Nephron (organoid): ENCODE results near the gene TMEM209.
A peak's percentile ranks its signal among the peaks of the same experiment; 100 is the strongest.
"Not testable (repeated sequence)": the region's sequence is repeated elsewhere in the genome, so short reads cannot be mapped to it uniquely, and the experiment has no call there.

Experiments
- H3K27ac Mint-ChIP-seq, 3 experiments: 2 replicates each; pipeline ENCODE4 v1.8.0; 2020; ENCODE audit warnings: mixed read lengths in 3 of 3, mild to moderate bottlenecking in 2 of 3, moderate library complexity in 1 of 3
- H3K27me3 Mint-ChIP-seq: 2 replicates; pipeline ENCODE4 v1.8.0; 2021; ENCODE audit warnings: low read depth, mild to moderate bottlenecking, moderate library complexity, mixed read lengths
- H3K36me3 Mint-ChIP-seq: 2 replicates; pipeline ENCODE4 v1.8.0; 2020; ENCODE audit warnings: low read depth, mixed read lengths
- H3K4me1 Mint-ChIP-seq: 2 replicates; pipeline ENCODE4 v1.8.0; 2020; ENCODE audit warnings: mixed read lengths
- H3K4me3 Mint-ChIP-seq, 3 experiments: 2 replicates each; pipeline ENCODE4 v1.8.0; 2020; ENCODE audit warnings: mild to moderate bottlenecking in 3 of 3, mixed read lengths in 3 of 3, moderate library complexity in 2 of 3
- H3K9me3 Mint-ChIP-seq: 2 replicates; pipeline ENCODE4 v1.8.0; 2020; ENCODE audit warnings: mixed read lengths
- TF ChIP-seq, protein P1 (sequence below), 3 experiments: fragments of 200-600 bp; sonication (generic); IDR thresholded peaks; one replicate each; pipeline ENCODE4 v1.5.0; 2021; ENCODE audit warnings: antibody characterized with exemption in 3 of 3; ENCODE audit not compliant: unreplicated experiment in 3 of 3

The TMEM209 gene

DNA sequence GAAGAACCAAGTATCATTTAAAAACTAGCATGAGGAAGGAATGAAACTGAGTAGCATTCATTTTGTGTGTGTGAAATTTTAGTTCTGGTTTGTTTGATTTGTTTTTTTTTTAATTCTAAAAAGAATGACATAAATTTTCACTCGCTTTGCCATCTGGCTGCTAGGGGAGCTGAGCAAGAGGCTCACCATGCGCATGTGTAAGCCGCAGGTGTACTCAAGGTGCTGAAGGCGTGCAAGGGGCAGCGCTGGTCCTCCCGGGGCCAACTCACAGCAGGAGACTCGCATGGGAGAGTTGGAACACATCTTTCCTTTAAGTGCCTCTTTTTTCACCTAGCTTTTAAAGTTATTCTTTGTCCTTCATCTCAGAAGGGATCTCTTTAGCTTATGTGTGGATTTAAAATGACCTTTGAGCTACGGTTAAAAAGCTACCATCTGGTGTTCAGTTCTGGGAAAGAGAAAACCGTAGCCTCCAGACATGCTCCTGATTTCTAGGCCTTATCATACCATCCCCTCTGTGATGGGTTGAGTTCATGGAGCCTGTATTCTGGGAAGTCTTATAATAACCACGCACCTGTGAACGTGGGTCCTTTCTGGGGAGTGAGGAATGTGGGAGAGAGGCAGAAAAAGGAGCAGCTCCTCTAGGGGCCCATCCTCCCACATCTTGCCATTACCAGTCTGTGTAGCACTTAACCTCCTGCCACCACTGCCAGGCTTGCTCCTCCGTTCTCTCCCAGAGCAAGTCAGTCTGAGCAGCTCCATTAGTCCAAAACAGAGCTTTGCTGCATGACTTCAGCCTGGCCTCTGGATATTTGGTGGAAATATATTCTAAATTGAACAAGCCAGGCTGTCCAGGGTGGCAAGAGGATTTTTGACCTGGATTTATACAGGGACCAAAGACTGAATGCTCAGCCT is 73.0 kb downstream of the TMEM209 start:
- Mint-ChIP-seq H3K4me3 (no peak overlapping the region), H3K9me3 (no peaks in the 10 kb centered on the region), H3K36me3 (peaks cover 81% of the 10 kb centered on the region), H3K27ac (peak overlapping the region; percentile 8 to 87 (median 26)), H3K4me1 (peaks cover 50% of the 10 kb centered on the region), H3K27me3 (no peaks in the 10 kb centered on the region)
- TF ChIP-seq, protein P1, sequence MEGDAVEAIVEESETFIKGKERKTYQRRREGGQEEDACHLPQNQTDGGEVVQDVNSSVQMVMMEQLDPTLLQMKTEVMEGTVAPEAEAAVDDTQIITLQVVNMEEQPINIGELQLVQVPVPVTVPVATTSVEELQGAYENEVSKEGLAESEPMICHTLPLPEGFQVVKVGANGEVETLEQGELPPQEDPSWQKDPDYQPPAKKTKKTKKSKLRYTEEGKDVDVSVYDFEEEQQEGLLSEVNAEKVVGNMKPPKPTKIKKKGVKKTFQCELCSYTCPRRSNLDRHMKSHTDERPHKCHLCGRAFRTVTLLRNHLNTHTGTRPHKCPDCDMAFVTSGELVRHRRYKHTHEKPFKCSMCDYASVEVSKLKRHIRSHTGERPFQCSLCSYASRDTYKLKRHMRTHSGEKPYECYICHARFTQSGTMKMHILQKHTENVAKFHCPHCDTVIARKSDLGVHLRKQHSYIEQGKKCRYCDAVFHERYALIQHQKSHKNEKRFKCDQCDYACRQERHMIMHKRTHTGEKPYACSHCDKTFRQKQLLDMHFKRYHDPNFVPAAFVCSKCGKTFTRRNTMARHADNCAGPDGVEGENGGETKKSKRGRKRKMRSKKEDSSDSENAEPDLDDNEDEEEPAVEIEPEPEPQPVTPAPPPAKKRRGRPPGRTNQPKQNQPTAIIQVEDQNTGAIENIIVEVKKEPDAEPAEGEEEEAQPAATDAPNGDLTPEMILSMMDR (IDR thresholded peaks at IDR 0.05; ENCODE audit: unreplicated experiment in 3 of 3), result no peak

DNA sequence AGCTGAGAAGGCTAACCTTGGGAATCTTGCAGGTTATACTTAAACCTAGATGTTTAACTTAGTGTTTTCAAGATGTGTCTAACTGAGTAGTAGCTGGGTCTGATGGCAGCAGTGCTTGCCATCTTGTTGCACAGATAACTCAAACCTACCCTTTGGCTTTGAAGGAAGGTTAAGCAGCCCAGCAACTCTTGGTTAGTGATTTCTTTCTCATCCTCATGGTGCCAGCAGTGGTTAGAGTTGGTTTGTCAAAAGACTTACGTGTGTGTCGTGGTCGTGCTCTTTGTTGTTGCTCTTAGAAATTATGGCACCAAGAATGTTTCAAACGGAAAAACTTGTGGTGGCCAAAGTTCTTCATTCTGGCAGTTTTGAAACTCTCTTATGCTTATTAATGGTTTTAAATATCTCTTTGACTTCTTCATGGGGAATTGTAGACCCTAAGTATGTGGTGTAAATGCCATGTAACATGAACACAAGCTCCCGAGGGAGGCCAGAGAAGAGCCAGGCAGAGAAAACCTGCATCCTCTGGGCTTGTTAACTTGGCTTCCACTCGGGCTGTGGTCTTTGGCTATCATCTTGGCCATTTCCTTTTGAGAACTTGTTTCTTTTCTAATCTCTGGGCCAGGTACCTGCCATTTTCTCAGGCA is 73.9 kb downstream of the TMEM209 start:
- TF ChIP-seq, protein P1 (IDR thresholded peaks at IDR 0.05; ENCODE audit: unreplicated experiment in 3 of 3), result no peak
- Mint-ChIP-seq H3K36me3 (peaks cover 80% of the 10 kb centered on the region), H3K27me3 (no peaks in the 10 kb centered on the region), H3K9me3 (no peaks in the 10 kb centered on the region), H3K27ac (peak overlapping the region; percentile 8 to 87 (median 26)), H3K4me3 (no peak overlapping the region), H3K4me1 (peaks cover 56% of the 10 kb centered on the region)

DNA sequence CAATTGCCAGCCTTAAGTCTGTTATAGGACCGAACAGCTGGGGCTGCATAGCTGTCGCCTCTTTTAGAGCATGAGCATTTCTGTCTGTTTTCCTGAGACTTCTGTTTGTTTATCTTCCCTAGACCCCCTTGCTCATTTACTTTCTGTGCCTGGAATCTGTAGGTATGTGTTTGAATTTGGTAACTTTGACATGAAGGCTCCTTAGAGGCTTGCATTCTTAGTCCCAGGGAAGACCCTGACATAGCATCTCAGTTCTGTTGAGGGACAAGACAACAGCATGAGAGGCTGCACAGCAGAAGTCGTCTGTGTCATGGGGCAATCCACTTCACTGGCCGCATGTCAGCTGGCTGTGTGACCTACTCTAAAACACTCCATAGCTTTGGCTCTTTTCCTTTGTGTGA is 76.2 kb downstream of the TMEM209 start:
- peak overlapping the region; percentile 76 to 96 (median 93) for H3K27ac Mint-ChIP-seq
- peaks cover 56% of the 10 kb centered on the region for H3K4me1 Mint-ChIP-seq
- peaks cover 76% of the 10 kb centered on the region for H3K36me3 Mint-ChIP-seq
- H3K4me3 Mint-ChIP-seq, result peak overlapping the region in 1 of 3 experiments; percentile 8
- no peaks in the 10 kb centered on the region for H3K9me3 Mint-ChIP-seq
- H3K27me3 Mint-ChIP-seq, result no peaks in the 10 kb centered on the region
- TF ChIP-seq, protein P1 (IDR thresholded peaks at IDR 0.05; ENCODE audit: unreplicated experiment in 3 of 3), result no peak

DNA sequence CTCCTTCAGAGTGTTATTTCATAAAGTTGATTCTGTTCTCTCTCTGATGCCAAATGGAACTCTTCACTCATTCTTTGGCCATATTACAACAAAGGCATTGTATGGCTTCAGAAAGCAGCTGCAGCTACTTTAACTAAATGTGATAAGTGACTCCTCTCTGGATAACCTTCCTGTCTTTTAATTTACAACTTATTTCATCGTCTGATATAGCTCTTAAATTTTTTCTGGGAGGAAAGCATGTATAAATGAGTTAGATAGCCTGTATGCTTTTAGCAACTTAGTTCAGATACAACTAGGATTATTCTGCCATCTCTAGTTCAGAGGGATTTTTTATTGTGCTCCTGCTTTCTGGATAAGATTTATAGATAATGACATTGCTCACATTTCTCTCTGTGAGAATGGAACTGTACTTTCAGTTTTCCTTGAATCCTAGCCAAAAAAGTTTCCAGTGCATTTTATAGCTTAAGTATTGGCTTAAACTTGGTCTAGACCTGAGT is 77.3 kb downstream of the TMEM209 start:
- Mint-ChIP-seq H3K4me1 (peaks cover 50% of the 10 kb centered on the region), H3K9me3 (no peaks in the 10 kb centered on the region), H3K36me3 (peaks cover 75% of the 10 kb centered on the region), H3K4me3 (peak overlapping the region in 1 of 3 experiments; percentile 47), H3K27ac (peak overlapping the region; percentile 90 to 96 (median 93)), H3K27me3 (no peaks in the 10 kb centered on the region)
- TF ChIP-seq, protein P1 (IDR thresholded peaks at IDR 0.05; ENCODE audit: unreplicated experiment in 3 of 3), result no peak

DNA sequence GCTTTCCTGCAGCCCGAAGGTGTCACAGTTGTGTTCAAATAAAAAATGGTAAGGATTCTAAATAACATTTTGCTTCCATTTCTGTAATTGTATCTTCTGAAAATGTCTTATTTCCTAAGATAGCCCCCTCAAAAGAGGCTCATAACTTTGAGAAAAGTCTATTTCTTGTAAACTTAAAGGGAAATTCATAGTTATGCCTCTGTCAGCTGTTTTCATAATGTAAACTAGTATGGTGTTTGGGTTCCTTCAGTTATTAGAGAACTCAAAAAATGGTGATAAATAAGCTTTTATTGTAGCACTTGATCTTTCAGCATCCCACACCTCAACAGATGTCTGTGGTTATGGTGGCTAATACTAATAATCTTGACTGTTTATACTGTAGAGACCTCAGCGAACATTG is 77.8 kb downstream of the TMEM209 start:
- TF ChIP-seq, protein P1 (IDR thresholded peaks at IDR 0.05; ENCODE audit: unreplicated experiment in 3 of 3), result no peak
- Mint-ChIP-seq H3K27ac (peak overlapping the region; percentile 90 to 96 (median 93)), H3K9me3 (no peaks in the 10 kb centered on the region), H3K4me1 (peaks cover 49% of the 10 kb centered on the region), H3K36me3 (peaks cover 78% of the 10 kb centered on the region), H3K4me3 (peak overlapping the region in 1 of 3 experiments; percentile 19), H3K27me3 (no peaks in the 10 kb centered on the region)

DNA sequence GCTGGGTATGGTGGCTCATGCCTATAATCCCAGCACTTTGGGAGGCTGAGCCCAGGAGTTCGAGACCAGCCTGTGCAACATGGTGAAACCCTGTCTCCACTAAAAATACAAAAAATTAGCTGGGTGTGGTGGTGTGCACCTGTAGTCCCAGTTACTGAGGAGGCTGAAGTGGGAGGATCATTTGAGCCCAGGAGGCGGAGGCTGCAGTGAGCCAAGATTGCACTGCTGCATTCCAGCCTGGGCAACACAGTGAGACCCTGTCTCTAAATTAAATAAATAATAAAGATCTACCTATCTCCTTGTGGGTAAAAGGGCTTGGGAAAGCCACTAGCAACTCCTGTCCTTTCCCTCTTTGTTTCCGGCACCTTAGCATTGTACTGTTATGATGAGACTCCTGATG is 78.4 kb downstream of the TMEM209 start:
- H3K4me3 Mint-ChIP-seq, result peak overlapping the region in 1 of 3 experiments; percentile 19
- H3K9me3 Mint-ChIP-seq, H3K27me3 Mint-ChIP-seq: not testable (repeated sequence)
- peaks cover 43% of the 10 kb centered on the region for H3K4me1 Mint-ChIP-seq
- H3K27ac Mint-ChIP-seq, result peak overlapping the region; percentile 90 to 96 (median 93)
- peaks cover 78% of the 10 kb centered on the region for H3K36me3 Mint-ChIP-seq
